H1 (cell line): Measurements from ENCODE around the gene HADHB. TPM values are rescaled to one million over a fixed set of nuclear protein-coding genes. Genes with fewer than 3 reads are reported as not detected.

ENCODE experiments used
- CHD7 ChIP-seq: fragments of 300-600 bp; sonication (generic); IDR thresholded peaks from 2 replicates; pipeline ENCODE4 v1.7.1; 2012; ENCODE audit warnings: low read length, moderate library complexity, mild to moderate bottlenecking, inconsistent platforms; ENCODE audit not compliant: insufficient replicate concordance
- EP300 ChIP-seq, 2 experiments: IDR thresholded peaks; 1 replicate in 1 of 2; 2 replicates in 1 of 2; pipeline ENCODE4 v1.6.1; 2011 to 2012; ENCODE audit warnings: low read depth in 2 of 2, low read length in 2 of 2, mild to moderate bottlenecking in 2 of 2, borderline replicate concordance in 1 of 2, inconsistent platforms in 1 of 2, moderate library complexity in 1 of 2
- HDAC2 ChIP-seq, 2 experiments: fragments of 300-600 bp in 1 of 2; sonication (generic) in 1 of 2; IDR thresholded peaks; 2 replicates each; pipeline ENCODE4 v1.6.1; 2011 to 2012; ENCODE audit warnings: low read depth in 2 of 2, low read length in 2 of 2, mild to moderate bottlenecking in 2 of 2, moderate library complexity in 2 of 2, borderline replicate concordance in 1 of 2, inconsistent platforms in 1 of 2
- HDAC6 ChIP-seq: IDR thresholded peaks from one replicate; pipeline ENCODE4 v1.7.1; 2012; ENCODE audit warnings: low read depth, mild to moderate bottlenecking, inconsistent platforms, low read length, moderate library complexity
- RAD21 ChIP-seq, 2 experiments: IDR thresholded peaks in 1 of 2; conservative IDR thresholded peaks in 1 of 2; 2 replicates each; pipeline ENCODE4 v1.6.1; 2011; ENCODE audit warnings: low read depth in 2 of 2, low read length in 2 of 2, improper control_type of control experiment in 1 of 2, inconsistent platforms in 1 of 2, mild to moderate bottlenecking in 1 of 2, moderate library complexity in 1 of 2
- SAP30 ChIP-seq: fragments of 300-600 bp; sonication (generic); IDR thresholded peaks from 2 replicates; pipeline ENCODE4 v1.7.1; 2012; ENCODE audit warnings: low read length, moderate library complexity, mild to moderate bottlenecking, inconsistent platforms; ENCODE audit not compliant: insufficient read depth, insufficient replicate concordance
- SIN3A ChIP-seq, 2 experiments: IDR thresholded peaks in 1 of 2; conservative IDR thresholded peaks in 1 of 2; 2 replicates each; pipeline ENCODE4 v1.6.1; 2011 to 2012; ENCODE audit warnings: low read length in 2 of 2, improper control_type of control experiment in 1 of 2, low read depth in 1 of 2, mild to moderate bottlenecking in 1 of 2
- SP2 ChIP-seq: IDR thresholded peaks from 2 replicates; pipeline ENCODE4 v1.6.1; 2012; ENCODE audit warnings: mild to moderate bottlenecking, low read length, inconsistent platforms
- TAF1 ChIP-seq: IDR thresholded peaks from 2 replicates; pipeline ENCODE4 v1.6.1; 2011; ENCODE audit warnings: mild to moderate bottlenecking, low read depth, low read length
- TEAD4 ChIP-seq: IDR thresholded peaks from 2 replicates; pipeline ENCODE4 v1.6.1; 2012; ENCODE audit warnings: low read depth, low read length, inconsistent platforms, mixed read lengths
- polyA plus RNA-seq, 7 experiments: library from polyadenylated mRNA; depleted of rRNA in 3 of 7; stranded (reverse) in 5 of 7; unstranded in 2 of 7; fragments of >200 nt in 5 of 7; fragments of 200-250 nt in 2 of 7; gene quantifications; 1 replicate in 5 of 7; 2 replicates in 1 of 7; 4 replicates in 1 of 7; pipeline versions ENCODE4 v1.2.1 to v1.2.3, GENCODE V29; 2011 to 2013; ENCODE audit warnings: missing spikeins in 2 of 7, mixed read lengths in 2 of 7
- total RNA-seq: library from RNA; stranded (reverse); fragmentation: NEBNext Ultra II Directional; extraction: Animal tissue kit (Norgen Biotek cat#: 25700); gene quantifications from 2 replicates; pipeline ENCODE4 v1.2.1, GENCODE V29; 2021

The HADHB gene
- total and polyA plus RNA-seq, 2 of the 8 experiments (the other 6 are each of a cell fraction or from before 2014, with no cell fraction given) = 47.7 to 52.3 TPM

- TF ChIP-seq CHD7 (no peak), SIN3A (conservative IDR thresholded peaks at IDR 0.05 in 1 of 2, IDR thresholded peaks at IDR 0.05 in 1 of 2; ENCODE audit: low read depth in 1 of 2, low read length in 2 of 2) (no peak), HDAC6 (no peak), RAD21 (IDR thresholded peaks at IDR 0.05 in 1 of 2, conservative IDR thresholded peaks at IDR 0.05 in 1 of 2; ENCODE audit: low read depth in 2 of 2, low read length in 2 of 2) (no peak), EP300 (IDR thresholded peaks at IDR 0.05; ENCODE audit: borderline replicate concordance in 1 of 2, low read depth in 2 of 2, low read length in 2 of 2) (no peak), SAP30 (no peak), SP2 (no peak), TAF1 (no peak), HDAC2 (IDR thresholded peaks at IDR 0.05; ENCODE audit: borderline replicate concordance in 1 of 2, low read depth in 2 of 2, low read length in 2 of 2) (no peak), TEAD4 (no peak)
Measured at GRCh38 chr2:26268213-26268612, 23.5 kb downstream of the HADHB start (continued).
